HL-60/S4 (cell line): ENCODE results near the gene MYO18B.
"Not testable (repeated sequence)": the region's sequence is repeated elsewhere in the genome, so short reads cannot be mapped to it uniquely, and the experiment has no call there.

ENCODE experiments used
- in situ Hi-C: fragments of 300-500 bp; cut with MboI; formaldehyde crosslinking; loops from 2 replicates; pipeline ENCODE4 v1.14.3; 2022; ENCODE audit warnings: low sequenced_read_pairs

Gene MYO18B

DNA sequence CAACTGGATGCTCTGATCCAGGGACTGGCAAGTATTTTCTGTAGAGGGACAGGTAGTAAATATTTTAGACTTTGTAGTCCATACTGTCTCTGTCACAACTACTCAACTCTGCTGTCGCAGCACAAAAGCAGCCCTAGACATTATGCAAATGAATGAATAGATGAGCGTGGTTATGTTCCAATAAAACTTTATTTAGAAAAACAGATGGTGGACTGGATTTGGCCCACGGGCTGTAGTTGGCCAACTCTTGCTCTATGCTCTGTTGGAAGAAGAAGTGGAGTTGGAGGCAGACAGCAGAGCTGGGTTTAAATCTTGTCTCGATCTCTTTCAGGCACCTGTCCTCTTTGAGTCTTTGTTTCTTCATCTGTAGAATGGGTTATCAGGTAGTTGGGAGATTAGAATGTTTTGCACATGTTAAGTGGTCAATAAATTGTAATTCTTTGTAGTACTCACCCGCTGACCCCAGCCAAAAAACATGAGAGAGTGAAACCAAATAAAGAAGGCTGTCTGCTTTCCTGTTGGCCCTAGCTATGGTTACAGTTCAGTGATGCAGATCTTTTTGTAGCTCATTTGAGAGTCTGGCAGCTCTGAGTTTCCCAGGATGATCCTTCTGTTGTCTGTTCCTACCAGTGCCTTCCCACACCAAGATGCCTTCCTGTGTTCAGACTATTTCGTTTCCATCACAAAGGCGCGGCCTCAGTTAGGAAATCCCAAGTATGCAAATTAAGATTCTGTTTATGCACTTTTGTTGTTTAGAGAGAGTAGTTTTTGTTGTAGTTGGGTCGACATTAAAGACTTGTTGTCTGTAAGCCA, 229.2 kb downstream of the MYO18B start:
- in situ Hi-C loops: no loop called here

DNA sequence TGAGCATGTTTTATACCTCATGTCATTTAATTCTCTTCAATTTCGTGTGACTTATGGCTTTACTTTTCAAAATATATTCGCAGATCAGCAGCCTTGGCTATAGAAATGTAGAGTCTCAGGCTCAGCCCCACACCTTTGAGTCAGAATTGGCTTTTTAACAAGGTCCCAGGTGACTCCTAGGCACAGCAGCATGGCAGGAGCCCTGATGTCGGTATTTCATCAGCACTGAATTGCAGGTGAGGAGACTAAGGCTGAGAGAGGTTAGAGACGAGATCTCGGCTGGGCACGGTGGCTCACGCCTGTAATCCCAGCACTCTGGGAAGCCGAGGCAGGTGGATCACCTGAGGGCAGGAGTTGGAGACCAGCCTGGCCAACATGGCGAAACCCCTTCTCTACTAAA, 230.4 kb downstream of the MYO18B start:
- in situ Hi-C loops: no loop called here

DNA sequence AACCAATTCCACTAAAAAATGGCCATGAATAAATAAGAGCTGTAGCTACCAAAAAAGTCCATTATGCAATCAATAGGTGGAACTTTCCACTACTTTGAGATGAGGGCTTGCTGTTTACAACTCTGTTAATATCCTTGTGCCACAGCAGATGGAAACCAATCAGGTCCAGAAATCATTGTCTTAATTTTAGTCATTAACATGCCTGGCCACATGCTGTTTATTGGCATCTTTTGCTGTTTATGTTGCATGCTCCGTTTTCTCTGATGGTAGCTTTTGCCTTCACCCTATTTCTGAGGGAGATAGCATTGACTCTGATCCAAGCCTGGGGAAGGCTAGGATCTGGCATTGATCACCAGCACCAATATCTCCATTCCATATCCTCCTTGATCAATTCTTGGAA, 234.4 kb downstream of the MYO18B start:
- in situ Hi-C loops: no loop called here

DNA sequence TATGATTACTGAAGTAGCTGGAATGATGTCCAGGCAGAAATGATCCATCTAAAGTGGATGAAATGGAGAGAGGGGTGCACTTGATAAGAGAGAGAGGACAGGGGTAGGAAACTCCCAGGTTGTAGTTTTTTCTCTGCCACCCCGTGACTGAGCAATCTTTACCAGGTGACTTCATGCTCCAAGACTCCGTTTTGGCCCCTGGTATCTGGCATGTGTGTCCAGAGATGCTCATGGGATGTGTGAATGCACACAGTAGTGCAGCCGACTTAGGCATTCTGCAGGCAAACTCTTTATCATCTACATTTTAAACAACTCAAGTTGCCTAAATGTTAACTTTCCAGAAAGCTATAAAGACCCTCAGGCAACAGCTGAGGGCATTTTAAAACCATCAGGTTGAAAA, 238.0 kb downstream of the MYO18B start:
- in situ Hi-C loops: no loop called here

DNA sequence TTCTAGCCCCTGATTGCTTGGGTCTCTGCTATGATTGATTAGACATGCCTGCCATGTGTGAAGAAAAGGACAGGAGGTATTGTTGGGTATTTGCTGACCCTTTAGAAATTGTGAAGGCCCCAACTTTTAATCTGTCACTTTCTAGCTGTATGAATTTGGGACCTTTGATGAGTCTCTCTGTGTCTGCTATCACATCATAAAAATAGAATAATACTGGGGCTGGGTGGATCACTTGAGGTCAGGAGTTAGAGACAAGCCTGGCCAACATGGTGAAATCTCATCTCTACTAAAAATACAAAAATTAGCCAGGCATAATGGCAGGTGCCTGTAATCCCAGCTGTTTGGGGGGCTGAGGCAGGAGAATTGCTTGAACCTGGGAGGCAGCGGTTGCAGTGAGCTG, 242.9 kb downstream of the MYO18B start:
- in situ Hi-C loops: not testable (repeated sequence)

GRCh38 chr22:25987948-25988347, 246.0 kb downstream of the MYO18B start:
- in situ Hi-C loops: no loop called here

GRCh38 chr22:25990940-25991339, 249.0 kb downstream of the MYO18B start:
- in situ Hi-C loops: no loop called here

- in situ Hi-C loops: no loop called here
Measured at GRCh38 chr22:25992331-25992730, 250.3 kb downstream of the MYO18B start.

- in situ Hi-C loops: no loop called here
Measured at GRCh38 chr22:25996669-25997068, 254.7 kb downstream of the MYO18B start.

DNA sequence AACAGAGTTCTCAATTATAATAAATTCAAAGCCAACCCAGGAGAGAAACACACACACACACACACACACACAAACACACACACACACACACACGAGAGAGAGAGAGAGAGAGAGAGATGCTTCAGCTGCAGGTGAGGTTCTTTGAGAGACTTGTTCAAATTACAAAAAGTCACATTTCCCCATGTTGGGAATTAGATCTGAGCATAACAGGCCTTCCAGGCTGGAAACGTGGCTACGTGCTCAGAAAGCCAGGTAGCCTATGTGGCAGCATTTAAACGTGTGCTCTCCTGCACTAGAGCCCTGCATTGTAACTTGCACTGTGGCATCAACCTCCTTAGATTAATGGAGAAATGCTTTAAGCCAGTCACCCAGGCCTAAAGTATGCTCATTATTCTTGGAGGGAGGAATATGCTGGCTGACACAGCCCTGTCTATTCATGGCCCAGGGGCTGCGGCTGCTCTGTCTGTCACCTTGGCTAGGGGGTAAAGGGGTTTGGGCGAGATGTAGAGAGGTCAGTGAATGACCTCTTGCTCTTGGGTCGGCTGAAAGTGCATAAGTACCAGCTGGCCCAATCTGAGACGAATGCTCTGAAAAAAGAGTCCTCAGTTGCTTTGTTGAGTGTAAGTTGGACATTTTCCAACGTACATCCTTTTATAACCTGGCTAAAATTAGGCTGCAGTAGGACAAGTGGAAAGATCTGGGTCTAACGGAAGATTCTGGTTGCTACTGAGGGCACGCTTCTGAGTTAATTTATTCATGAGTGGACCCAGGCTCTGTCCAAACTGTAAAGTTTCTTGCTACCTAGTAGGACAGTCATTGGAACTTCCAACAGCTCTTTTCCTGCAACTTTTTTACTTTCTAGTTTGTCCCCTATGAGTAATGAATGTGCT, 256.1 kb downstream of the MYO18B start:
- in situ Hi-C loops: no loop called here

GRCh38 chr22:26002456-26002855, 260.5 kb downstream of the MYO18B start:
- in situ Hi-C loops: no loop called here

DNA sequence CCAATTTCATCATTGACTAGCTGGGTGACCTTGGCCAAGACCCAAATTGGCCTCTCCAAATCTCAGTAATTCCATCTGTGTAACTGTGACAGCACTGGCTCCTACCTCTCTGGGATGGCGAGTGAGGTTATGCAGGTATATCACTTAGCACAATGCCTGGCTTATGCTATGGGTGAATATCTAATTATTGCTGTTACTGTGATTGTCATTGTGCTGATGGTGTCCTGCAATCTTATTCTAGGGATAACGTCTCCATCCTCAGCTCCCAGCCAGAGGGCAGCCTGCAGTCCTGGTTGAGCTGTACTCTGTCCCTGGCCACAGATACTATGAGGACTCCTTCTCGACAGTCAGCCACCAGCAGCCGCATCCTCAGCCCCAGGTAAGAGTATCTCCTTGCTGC, 262.5 kb downstream of the MYO18B start:
- in situ Hi-C loops: no loop called here

DNA sequence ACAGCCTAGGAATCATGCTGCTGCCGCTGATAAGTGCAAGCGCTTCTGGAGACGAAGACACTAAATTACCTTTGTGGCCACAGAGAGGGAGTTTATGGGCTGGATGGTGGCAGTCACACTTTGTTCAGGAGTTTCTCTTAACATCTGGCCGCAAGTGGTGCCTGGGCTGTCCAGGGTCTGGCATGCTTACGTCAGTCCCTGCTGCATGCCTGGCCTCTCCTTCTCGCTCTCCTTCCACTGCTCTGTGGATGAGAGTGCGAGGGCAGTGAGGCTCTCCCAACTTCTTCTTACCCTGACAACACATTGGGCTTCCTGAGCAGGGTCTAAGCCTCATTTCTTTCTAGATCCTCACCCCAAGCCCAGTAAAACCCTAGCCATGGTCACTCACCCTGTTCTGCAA, 266.6 kb downstream of the MYO18B start:
- in situ Hi-C loops: no loop called here

DNA sequence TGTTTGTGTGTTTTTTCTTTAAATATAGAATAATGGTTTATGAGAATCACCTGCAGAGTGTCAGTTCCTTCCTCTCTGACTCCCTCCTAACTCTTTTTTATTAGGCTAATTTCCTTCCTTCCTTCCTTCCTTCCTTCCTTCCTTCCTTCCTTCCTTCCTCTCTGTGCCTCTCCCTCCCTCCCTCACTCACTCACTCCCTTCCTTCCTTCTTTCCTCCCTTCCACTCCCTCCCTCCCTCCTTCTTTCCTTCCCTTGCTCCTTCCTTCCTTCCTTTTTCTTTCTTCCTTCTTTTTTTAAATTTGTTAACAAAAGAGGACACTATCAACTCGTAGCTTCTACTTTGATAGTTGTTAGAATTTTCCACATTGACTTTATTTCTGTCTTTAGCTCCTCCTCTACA, 274.9 kb downstream of the MYO18B start:
- in situ Hi-C loops: no loop called here

DNA sequence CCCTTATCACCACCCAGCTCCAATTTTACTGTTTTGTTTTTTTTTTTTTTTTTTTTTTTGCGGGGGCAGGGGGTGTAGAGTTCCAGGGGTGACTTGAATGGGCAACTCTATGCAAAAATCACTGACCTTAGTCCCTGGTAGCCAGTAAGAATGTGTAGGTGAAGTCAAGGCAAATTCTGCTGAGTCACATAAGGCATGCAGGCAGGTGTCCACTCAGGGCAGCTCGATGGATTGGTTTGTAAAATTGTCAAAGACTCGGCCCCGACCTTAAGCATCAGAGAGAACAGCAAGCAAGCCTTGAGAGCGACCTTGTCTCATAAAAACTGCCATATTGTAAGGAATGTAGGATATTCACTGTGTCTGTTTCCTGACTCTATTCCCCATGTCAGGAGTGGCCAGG, 275.9 kb downstream of the MYO18B start:
- in situ Hi-C loops: no loop called here

DNA sequence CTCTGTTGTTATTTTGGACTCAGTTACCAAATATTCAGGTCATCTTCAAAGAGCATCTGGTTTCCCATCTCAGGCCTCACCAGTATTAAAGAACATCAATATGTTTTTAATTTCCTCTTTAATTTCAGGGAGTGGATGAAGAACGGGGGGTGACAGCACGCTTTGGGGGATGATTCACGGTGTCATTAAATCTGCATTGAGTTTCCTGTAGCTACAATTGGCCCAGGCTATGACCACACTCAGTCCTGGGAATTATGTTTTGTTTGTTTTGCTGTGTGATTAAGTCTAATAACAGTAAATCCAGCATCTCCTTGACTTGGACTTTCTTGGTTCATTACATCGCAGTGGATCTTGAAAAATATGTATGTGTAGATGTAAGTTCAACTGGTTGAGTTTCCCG, 277.6 kb downstream of the MYO18B start:
- in situ Hi-C loops: no loop called here

DNA sequence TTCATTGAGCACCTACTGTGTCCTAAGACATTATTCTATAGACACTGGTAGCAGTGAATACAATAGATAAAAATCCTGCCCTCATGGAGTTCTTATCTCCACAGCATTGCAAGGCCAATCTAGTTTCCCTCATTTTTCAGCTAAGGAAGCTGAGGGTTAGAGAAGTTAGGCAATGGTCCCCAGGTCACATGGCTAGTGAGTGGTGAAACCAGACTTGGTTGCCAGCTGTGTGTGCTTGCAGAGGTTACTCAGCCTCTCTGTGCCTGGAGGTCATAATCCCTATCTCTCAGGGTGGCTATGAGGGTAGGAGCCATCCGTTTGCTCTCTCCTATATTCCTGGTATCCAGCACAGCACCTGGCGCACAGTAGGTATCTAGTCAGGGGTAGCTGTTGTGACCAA, 279.5 kb downstream of the MYO18B start:
- in situ Hi-C loops: no loop called here

DNA sequence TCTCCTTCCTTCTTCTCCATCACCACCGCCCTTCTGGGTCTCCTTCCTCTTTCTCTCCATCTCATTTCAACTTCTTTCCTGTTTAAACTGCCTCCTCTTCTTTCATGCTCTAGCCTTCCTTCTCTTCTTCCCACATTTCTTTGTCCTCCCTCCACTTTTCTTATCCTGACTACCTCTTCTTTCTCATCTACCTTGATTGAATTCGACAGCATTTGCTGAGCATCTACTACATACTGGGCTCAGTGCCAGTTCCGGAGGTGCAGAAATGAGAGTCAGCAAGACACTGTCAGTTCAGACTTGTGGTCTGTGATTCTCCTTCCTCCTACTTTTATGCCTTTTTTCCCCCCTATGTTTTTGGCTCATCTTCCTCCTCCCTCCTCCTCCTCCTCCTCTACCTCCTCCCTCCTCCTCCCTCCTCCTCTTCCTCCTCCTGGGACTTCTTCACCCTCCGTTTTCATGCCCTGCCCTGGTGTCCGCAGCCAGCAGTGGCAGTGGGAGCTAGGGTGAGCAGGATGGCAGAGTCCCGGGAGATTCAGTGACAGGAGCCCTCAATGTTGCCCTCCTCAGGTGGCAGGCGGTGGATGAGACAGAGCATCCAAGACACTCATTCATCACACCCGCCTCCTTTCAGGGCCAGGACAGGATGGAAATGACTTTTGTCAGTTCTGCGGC, 281.3 kb downstream of the MYO18B start:
- in situ Hi-C loops: no loop called here

DNA sequence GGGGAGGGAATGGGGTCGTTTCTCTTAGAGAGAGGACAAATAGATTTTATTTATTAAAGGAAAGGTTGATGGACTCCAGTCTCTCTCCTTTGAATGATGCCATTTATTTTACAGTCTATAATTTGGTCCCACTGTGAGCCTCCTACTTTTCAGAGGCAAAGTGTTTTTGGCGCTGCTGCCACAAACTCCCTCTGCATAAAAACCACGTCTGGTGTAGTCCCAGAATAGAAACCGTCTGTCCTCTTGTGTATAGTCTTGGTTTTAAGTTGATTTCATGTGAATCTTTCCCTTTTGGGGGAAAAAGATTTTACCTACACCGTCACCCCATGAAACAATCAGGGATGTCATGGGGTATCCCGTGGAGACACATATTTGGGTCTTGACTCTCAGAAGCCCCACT, 283.6 kb downstream of the MYO18B start:
- in situ Hi-C loops: no loop called here

DNA sequence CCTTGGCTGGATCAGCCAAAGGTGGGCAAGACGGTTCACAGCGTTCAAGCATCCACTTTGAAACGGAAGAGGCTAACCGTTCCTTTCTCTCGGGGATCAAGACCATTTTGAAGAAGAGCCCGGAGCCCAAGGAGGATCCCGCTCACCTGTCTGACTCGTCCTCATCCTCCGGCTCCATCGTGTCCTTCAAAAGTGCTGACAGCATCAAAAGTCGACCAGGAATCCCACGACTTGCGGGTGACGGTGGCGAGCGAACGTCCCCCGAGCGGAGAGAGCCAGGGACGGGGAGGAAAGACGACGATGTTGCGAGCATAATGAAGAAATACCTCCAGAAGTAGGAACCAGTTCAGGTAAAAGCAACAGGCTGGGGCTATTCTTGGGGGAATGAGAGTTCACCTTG, 285.4 kb downstream of the MYO18B start:
- in situ Hi-C loops: no loop called here

GRCh38 chr22:26031641-26032040, 289.7 kb downstream of the MYO18B start:
- in situ Hi-C loops: no loop called here

GRCh38 chr22:26033071-26033470, 291.1 kb downstream of the MYO18B start:
- in situ Hi-C loops: no loop called here
